AG04450 (cell line): ENCODE measurements around the gene COG8. TPM values are rescaled to one million over a fixed set of nuclear protein-coding genes. Genes with fewer than 3 reads are reported as not detected.

ENCODE experiments used
- CTCF ChIA-PET: fragments of 300-600, 350-600 bp; formaldehyde crosslinking; extraction: SDS; loops from one replicate; lab custom pipeline; 2022; ENCODE audit warnings: antibody characterized with exemption, inconsistent platforms; lab: Charles Lee
- POLR2A ChIA-PET: fragments of 350-600 bp; formaldehyde crosslinking; extraction: SDS; loops from one replicate; lab custom pipeline; 2021; ENCODE audit warnings: antibody characterized with exemption, inconsistent platforms; lab: Yijun Ruan, JAX
- DNase-seq: peaks from one replicate; pipeline ENCODE4 v3.0.0-alpha.2; 2011; ENCODE audit warnings: low read depth, low spot score
- H3K27ac ChIP-seq: one replicate; pipeline ENCODE4 v1.5.1; 2012; ENCODE audit warnings: low read depth, low read length, control low read depth
- H3K27me3 ChIP-seq: one replicate; pipeline ENCODE4 v1.6.0; 2012; ENCODE audit warnings: low read length; ENCODE audit not compliant: control insufficient read depth, insufficient read depth
- H3K4me3 ChIP-seq: 2 replicates; pipeline ENCODE4 v1.5.1; 2011; ENCODE audit warnings: mild to moderate bottlenecking, low read depth, low read length, control low read depth
- H3K9me3 ChIP-seq: 2 replicates; pipeline ENCODE4 v1.5.1; 2012; ENCODE audit warnings: low read length; ENCODE audit not compliant: control insufficient read depth, insufficient read depth
- polyA plus RNA-seq: library from polyadenylated mRNA; depleted of rRNA; stranded (reverse); fragments of >200 nt; gene quantifications from 2 replicates; pipeline ENCODE4 v1.2.3, GENCODE V29; 2011
- TF ChIP-seq, protein P1 (sequence below): IDR thresholded peaks from 2 replicates; pipeline ENCODE4 v1.5.1; 2011; ENCODE audit warnings: low read depth, low read length, control low read depth, inconsistent platforms

The COG8 gene
- polyA plus RNA-seq, 1 experiment, result 22.6 TPM

DNA sequence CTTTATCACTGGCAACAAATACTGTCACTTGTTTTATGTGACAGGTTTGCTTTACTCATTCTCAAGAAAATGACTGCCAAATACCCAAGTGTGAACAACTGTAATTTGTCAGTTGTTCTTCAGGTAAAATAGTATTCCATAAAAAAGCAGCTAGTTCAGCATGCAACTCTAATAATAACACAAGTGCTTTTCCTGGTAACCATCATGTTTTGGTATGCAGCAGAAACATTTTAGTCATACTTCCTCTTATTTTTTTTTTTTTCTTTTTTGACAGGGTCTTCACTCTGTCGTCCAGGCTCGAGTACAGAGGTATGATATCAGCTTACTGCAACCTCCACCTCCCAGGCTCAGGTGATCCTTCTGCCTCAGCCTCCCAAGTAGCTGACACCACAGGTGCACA lies 41.9 kb upstream of the COG8 start:
- H3K27ac ChIP-seq, result no peak overlapping the region
- DNase-seq, result no peak
- H3K4me3 ChIP-seq, result no peak overlapping the region
- ChIA-PET CTCF (interaction anchor here (0.7 to 1.8 kb wide), 3 partner anchors 15 to 310 kb away, joined by 4 to 10 read pairs (median 6); no protein-coding TSS in a partner anchor), POLR2A (interaction anchor here (0.7 kb wide), 1 partner anchor 374 kb away, joined by 3 read pairs; the partner anchor contains the start of gene NOB1)
- H3K9me3 ChIP-seq, result no peaks in the 10 kb centered on the region
- H3K27me3 ChIP-seq, result no peaks in the 10 kb centered on the region
- TF ChIP-seq, protein P1, sequence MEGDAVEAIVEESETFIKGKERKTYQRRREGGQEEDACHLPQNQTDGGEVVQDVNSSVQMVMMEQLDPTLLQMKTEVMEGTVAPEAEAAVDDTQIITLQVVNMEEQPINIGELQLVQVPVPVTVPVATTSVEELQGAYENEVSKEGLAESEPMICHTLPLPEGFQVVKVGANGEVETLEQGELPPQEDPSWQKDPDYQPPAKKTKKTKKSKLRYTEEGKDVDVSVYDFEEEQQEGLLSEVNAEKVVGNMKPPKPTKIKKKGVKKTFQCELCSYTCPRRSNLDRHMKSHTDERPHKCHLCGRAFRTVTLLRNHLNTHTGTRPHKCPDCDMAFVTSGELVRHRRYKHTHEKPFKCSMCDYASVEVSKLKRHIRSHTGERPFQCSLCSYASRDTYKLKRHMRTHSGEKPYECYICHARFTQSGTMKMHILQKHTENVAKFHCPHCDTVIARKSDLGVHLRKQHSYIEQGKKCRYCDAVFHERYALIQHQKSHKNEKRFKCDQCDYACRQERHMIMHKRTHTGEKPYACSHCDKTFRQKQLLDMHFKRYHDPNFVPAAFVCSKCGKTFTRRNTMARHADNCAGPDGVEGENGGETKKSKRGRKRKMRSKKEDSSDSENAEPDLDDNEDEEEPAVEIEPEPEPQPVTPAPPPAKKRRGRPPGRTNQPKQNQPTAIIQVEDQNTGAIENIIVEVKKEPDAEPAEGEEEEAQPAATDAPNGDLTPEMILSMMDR, result no peak

DNA sequence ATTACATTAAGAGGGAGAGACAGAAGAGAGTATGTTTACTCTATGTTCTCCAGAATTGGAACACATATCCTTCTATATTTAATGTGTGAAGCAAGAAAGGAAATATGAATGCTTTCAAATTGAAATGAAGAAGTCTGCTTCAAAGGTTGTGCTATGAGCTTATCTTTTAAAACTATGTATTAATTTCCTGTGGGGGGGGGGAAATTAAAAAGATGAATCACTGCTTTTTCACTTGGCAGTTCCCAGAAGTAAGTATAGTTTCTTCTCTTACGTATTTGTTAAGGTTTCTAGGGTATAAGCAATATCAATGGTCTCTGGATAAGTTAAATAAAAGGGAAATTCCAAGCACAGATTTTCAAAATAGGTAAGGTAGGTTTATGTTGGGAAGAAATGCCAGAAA lies 39.4 kb upstream of the COG8 start:
- H3K4me3 ChIP-seq, result no peak overlapping the region
- no peaks in the 10 kb centered on the region for H3K9me3 ChIP-seq
- TF ChIP-seq, protein P1, result no peak
- H3K27ac ChIP-seq, result no peak overlapping the region
- no peak for DNase-seq
- ChIA-PET CTCF (interaction anchor here (0.6 to 1.2 kb wide), 3 partner anchors 16 to 376 kb away, joined by 3 to 4 read pairs (median 3); partner anchors contain the start of gene NOB1), POLR2A (no interaction called here)
- H3K27me3 ChIP-seq, result no peaks in the 10 kb centered on the region

DNA sequence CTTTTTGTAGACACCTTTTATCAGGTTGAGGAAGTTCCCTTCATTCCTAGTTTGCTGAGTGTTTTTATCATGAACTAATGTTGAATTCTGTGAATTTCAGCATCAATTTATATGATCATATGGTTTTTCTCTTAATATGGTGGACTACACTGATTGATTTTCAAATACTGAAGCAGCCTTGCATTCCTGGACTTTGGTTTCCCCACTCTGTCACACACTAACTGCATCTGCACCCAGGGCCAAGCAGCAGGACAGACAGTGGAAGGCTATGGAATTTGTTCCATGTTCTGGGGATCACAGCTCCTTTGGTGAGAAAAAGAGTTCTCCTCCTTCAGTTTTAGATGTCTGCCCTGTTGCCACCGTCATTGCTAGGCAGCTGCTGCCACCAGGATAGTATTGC lies 38.7 kb upstream of the COG8 start:
- Histone ChIP-seq H3K27me3 (no peaks in the 10 kb centered on the region), H3K9me3 (no peaks in the 10 kb centered on the region), H3K27ac (no peak overlapping the region), H3K4me3 (no peak overlapping the region)
- ChIA-PET CTCF (interaction anchor here (0.8 to 1.3 kb wide), 2 partner anchors 18 to 377 kb away, joined by 3 read pairs; partner anchors contain the start of gene NOB1), POLR2A (no interaction called here)
- no peak for DNase-seq
- TF ChIP-seq, protein P1, result no peak

DNA sequence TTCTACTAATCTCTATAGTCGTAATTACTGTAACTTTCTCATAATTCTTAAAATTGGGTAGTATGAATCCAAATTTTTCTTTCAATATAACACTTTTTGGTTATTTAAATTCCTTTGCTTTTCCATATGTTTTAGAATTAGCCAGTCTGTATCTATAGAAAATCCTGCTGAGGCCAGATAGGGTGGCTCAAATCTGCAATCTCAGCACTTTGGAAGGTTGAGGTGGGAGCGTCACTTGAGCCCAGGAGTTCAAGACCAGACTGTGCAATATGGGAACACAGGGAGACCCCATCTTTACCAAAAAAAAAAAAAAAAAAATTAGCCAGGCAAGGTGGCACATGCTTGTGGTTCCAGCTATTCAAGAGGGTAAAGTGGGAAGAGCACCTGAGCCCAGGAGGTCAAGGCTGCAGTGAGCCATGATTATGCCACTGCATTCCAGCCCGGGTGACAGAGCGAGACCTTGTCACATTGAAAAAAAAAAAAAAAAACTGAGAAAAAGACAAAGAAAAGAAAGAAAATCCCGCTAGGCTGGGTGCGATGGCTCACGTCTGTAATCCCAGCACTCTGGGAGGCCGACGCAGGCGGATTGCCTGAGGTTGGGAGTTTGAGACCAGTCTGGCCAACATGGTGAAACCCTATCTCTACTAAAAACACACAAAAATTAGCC lies 37.2 kb upstream of the COG8 start:
- H3K9me3 ChIP-seq, result no peaks in the 10 kb centered on the region
- H3K4me3 ChIP-seq, result no peak overlapping the region
- H3K27me3 ChIP-seq, result no peaks in the 10 kb centered on the region
- POLR2A ChIA-PET, result interaction anchor here (0.6 to 0.7 kb wide), 2 partner anchors 10 to 220 kb away, joined by 3 to 12 read pairs; no protein-coding TSS in a partner anchor
- TF ChIP-seq, protein P1, result no peak
- no peak for DNase-seq
- H3K27ac ChIP-seq, result no peak overlapping the region
- CTCF ChIA-PET, result no interaction called here

DNA sequence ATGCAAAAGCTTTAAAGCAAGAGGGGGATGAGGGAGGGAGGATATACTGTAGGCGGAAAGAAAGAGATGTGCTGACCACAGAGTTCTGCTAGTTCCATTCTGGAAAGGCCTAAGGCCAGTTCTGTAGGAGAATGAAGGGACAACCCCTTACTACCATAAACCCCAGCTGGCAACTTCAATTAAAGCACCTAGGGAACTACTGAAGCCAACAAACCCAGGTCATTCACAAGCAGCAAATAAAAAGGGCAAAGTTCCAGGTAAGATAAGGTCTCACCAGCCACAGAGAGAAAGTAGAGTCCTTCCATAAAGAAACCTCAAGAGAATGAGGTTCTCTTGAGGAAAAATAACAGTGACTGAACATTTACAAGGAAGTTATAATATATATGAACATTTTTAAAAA lies 33.7 kb upstream of the COG8 start:
- TF ChIP-seq, protein P1, result no peak
- ChIA-PET CTCF (interaction anchor here (0.7 kb wide), 1 partner anchor 23 kb away, joined by 3 read pairs; no protein-coding TSS in a partner anchor), POLR2A (no interaction called here)
- DNase-seq, result no peak
- Histone ChIP-seq H3K9me3 (no peaks in the 10 kb centered on the region), H3K27ac (no peak overlapping the region), H3K27me3 (no peaks in the 10 kb centered on the region), H3K4me3 (no peak overlapping the region)
